Fibroblast of peridontal ligament (primary cell): ENCODE measurements around the gene ACTR5.

Source experiments
- DNase-seq: peaks from one replicate; pipeline ENCODE4 v3.0.0-alpha.2; 2010; ENCODE audit errors: extremely low read depth

Gene ACTR5

GRCh38 chr20:38728911-38729642 lies 19.2 kb upstream of the ACTR5 start:
- DNase-seq, result no peak

DNA sequence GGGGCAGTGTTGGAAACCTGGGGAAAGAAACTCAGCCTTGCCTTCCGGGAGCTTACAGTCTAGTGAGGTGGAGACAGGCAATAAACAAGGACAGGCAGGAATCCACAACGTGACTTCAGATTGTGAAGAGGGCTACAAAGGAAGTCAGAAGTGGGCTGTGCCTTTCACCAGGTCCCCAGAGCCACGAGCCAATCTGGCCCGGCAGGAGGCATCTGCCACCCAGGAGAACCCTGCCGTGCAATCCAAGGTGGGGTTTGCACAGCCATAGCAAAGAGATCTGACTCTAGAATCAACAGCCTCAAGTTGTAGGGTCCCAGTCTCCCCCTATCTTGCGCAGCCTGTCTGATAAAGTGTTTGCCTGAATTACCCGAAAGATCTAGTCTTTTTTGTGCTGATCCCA lies 18.5 kb upstream of the ACTR5 start:
- DNase-seq, result no peak

DNA sequence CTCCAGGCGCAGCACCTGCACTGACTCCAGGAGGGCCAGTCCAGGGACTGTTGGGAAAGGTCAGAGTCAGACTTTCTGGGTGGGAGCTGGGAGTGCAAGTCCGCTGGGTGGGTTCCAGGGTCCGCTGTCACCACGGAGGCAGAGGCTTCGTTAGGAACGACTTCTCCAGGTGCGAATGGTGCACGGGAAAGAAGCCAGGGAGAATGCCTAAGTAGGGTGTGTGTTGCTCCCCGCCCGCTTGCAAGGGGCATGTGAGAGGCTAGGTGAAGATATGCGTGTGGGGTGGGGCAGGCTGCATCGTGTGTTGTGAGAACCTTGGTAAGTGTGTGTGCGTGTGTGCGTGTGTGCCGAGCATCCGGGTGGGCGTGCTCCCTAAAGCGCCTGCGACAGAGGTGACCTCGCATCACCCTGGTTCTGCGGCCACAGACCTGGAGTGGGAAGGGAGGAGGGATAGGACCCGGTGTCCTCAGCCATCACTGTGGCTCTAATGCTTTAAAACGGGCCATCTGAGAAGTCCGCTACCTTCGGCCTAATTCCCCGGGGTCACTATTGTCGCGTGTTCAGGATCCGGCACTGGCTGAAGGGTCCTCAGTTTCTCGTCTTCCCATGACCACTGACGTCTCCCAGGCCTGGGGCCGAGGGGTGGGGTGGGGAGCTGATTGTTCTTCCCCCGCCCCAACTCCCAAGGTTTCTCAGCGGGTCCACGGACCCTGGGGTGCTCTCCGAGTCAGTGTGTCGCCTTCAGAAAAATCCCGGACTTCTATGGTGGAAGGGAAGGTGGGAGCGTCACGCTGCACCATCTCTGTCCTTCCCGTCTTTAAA lies 17.9 kb upstream of the ACTR5 start:
- no peak for DNase-seq

DNA sequence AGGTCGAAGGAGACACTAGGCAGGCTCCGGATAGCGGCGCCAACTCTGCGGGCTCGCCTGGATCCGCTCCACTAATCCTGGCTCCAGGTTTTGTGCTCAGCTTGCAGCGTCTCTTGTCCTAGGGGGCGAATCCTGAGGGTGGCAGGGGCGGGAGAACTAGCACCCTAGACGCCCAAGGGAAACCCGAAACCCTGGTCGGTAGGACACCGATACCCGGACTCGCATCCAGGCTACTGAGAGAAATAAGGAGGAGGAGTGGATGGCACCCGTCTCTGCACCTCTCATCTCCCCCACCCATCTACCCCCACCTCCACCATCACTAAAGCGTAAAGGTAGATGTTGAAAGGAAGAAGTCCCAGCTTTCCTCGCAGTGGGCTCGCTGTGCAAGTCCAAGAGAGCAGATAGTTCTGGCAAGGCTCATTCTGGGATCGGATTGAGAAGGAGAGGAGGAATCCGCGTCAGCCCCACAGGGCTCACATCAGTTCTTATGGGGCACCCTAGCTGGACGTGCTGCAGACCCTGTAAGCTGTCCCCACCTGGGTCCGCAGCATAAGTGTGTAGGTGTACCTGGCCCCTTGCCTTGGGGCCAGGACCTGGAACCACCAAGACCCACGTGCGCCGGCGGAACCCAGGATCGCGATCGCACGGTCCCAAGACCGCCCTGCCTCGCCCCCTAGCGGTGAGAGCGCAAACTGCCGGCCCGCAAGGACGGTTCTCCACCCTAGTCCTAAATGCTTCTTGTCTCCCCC lies 17.1 kb upstream of the ACTR5 start:
- peak; percentile 25 for DNase-seq

GRCh38 chr20:38731738-38732113 lies 16.5 kb upstream of the ACTR5 start:
- no peak for DNase-seq

GRCh38 chr20:38732981-38733380 lies 15.3 kb upstream of the ACTR5 start:
- no peak for DNase-seq

DNA sequence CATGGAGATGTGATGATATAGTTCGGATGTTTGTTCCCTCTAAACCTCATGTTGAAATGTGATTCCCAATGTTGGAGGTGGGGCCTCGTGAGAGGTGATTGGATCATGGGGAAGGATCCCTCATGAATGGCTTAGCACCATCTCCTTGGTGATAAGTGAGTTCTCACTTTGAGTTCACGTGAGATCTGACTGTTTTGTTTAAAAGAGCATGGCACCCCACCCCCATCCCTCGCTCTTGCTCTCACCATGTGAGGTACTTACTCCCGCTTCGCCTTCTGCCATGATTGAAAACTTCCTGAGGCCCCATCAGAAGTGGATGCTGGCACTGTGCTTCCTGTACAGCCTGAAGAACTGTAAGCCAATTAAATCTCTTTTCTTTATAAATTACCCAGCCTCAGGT lies 13.1 kb upstream of the ACTR5 start:
- DNase-seq, result no peak

DNA sequence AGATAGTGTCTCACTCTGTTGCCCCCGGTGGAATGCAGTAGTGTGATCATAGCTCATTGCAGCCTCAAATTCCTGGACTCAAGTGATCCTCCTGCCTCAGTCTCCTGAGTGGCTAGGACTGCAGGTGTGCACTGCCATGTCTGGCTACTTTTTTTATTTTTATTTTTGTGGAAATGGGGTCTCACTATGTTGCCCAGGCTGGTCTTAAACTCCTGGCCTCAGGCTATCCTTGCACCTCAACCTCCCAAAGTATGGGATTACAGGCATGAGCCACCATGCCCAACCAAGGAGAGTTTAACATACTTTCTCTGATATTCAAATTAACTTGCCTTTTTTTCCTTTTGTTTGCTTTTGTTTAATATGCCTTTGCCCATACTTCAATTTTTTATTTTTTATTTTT lies 10.4 kb upstream of the ACTR5 start:
- DNase-seq, result no peak

DNA sequence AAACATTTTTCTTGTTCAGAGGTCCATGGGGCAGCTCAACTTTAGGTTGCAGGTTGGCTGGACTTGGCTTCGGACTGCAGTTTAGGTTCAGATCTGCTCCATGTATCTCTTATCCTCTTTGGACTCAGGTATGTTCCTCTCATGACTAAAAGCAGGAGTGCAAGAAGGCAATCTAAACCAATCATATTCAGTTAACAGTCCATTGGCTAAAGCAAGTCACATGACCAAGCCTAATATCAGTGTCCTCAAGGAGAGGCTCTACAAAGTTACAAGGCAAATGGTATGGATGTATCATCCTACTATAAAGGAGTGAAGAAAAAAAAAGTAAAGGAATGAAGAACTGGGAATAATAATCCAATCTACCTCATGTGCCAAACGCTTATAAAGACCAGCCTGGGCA lies 2.5 kb upstream of the ACTR5 start:
- DNase-seq, result no peak

GRCh38 chr20:38747495-38748096 lies 664 bp upstream of the ACTR5 start:
- DNase-seq, result no peak

- no peak for DNase-seq
These were observed 545 bp downstream of the ACTR5 start for GRCh38 chr20:38748861-38749149.

- DNase-seq, result peak; percentile 61
These were observed 3.2 kb downstream of the ACTR5 start for GRCh38 chr20:38751360-38751976.

DNA sequence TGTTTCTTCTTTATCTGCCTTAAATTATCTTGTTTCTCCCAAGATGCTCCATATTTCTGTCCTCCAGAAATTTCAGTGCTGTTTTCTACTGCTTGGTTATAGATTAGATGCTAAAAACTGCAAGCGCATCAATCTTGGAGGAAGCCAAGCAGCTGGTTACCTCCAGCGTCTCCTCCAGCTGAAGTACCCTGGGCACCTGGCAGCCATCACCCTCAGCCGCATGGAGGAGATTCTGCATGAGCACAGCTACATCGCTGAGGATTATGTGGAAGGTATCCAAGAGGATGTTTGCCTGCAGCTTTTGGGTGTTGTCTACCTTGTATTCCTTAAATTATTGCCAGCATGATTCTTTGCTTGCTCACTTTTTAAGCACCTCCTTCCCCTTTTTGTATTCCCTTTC lies 3.8 kb downstream of the ACTR5 start:
- no peak for DNase-seq

DNA sequence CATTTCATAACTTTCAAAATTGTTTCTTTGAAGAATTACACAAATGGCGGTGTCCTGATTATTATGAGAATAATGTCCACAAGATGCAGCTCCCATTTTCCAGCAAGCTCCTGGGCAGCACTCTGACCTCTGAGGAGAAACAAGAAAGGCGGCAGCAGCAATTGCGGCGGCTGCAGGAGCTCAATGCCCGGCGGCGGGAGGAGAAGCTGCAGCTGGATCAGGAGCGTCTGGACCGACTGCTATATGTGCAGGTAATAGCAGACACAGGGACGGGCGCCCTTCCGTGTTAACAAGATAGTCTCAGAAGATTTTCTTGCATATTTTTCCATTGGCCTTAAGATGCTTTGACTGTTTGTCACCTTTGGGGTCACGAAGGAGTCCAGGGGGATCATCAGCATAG lies 6.7 kb downstream of the ACTR5 start:
- no peak for DNase-seq

DNA sequence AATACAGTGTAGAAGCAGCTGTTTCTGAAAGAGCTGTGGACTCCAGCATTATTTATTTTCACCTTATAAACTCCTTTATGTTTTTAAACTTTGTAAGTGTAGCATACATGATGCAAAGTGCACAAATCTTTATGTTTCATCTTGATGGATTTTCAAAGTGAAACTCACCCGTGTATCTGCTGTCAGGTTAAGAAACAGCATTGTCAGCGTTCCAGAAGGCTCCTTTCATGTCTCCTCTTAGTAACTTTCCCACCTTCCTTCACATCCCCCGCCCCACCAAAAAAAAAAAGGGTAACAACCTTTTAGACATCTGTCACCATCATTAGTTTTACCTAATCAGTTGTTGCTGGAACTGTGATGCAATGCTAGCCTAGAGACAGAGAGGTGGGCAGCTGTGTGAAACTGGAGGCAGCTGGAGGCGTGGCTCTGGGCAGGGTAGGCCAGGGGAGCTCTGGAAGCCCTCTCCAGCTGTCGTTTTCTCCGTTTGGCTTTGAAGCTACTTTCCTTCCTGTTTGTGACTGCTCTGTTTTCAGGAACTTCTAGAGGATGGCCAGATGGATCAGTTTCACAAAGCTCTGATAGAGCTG lies 7.2 kb downstream of the ACTR5 start:
- DNase-seq, result no peak

- DNase-seq, result no peak
These were observed 9.0 kb downstream of the ACTR5 start for GRCh38 chr20:38757145-38757775.

- DNase-seq, result no peak
These were observed 10.8 kb downstream of the ACTR5 start for GRCh38 chr20:38759106-38759505.

GRCh38 chr20:38760978-38761377 lies 12.7 kb downstream of the ACTR5 start:
- no peak for DNase-seq

GRCh38 chr20:38762174-38762573 lies 13.9 kb downstream of the ACTR5 start:
- no peak for DNase-seq

GRCh38 chr20:38763616-38764015 lies 15.4 kb downstream of the ACTR5 start:
- DNase-seq, result no peak
